PC-9 (cell line): ENCODE results near the gene FAAH2. TPM values are rescaled to one million over a fixed set of nuclear protein-coding genes. Genes with fewer than 3 reads are reported as not detected.

Source experiments
- BruUV-seq: library from RNA; stranded (reverse); fragments of 400-500 nt; replicated peaks from 2 replicates; lab custom pipeline; 2021; lab: Mats Ljungman, UMichigan
- CTCF ChIA-PET: fragments of 300-600 bp; sonication (Branson Sonifier 250); formaldehyde crosslinking; loops from one replicate; lab custom pipeline; 2022; ENCODE audit warnings: antibody characterized with exemption; lab: Charles Lee
- POLR2A ChIA-PET: fragments of 300-600 bp; sonication (Branson Sonifier 250); formaldehyde crosslinking; loops from one replicate; lab custom pipeline; 2022; ENCODE audit warnings: antibody characterized with exemption; ENCODE audit not compliant: unreplicated experiment; lab: Charles Lee
- DNase-seq, 2 experiments: peaks; one replicate each; pipeline versions ENCODE4 v3.0.0 to v3.0.0-alpha.2; 2015 to 2022; ENCODE audit warnings: mixed read lengths in 1 of 2
- H2AFZ ChIP-seq: fragments of 200-600 bp; sonication (generic); 2 replicates; pipeline ENCODE4 v1.8.1; 2017; ENCODE audit warnings: antibody characterized with exemption
- H3F3A ChIP-seq: fragments of 200-600 bp; sonication (generic); 2 replicates; pipeline ENCODE4 v1.8.1; 2017; ENCODE audit warnings: antibody characterized with exemption, mild to moderate bottlenecking, low read depth; ENCODE audit not compliant: insufficient read depth
- H3K27ac ChIP-seq: fragments of 200-600 bp; sonication (generic); 2 replicates; pipeline ENCODE4 v1.6.1; 2016; ENCODE audit warnings: mixed run types
- H3K27me3 ChIP-seq: fragments of 200-600 bp; sonication (generic); 2 replicates; pipeline ENCODE4 v1.6.1; 2016; ENCODE audit warnings: low read depth, mixed run types; ENCODE audit not compliant: insufficient read depth
- H3K36me3 ChIP-seq: fragments of 200-600 bp; sonication (generic); 2 replicates; pipeline ENCODE4 v1.6.1; 2016; ENCODE audit warnings: low read depth, mixed run types
- H3K4me1 ChIP-seq: fragments of 200-600 bp; sonication (generic); replicated peaks from 2 replicates; pipeline ENCODE4 v1.6.1; 2016; ENCODE audit warnings: mixed run types; ENCODE audit not compliant: insufficient read depth
- H3K4me2 ChIP-seq: fragments of 200-600 bp; sonication (generic); 2 replicates; pipeline ENCODE4 v1.6.1; 2017; ENCODE audit warnings: mixed run types
- H3K4me3 ChIP-seq: fragments of 200-600 bp; sonication (generic); 2 replicates; pipeline ENCODE4 v1.6.1; 2016; ENCODE audit warnings: mixed run types
- H3K79me2 ChIP-seq: fragments of 200-600 bp; sonication (generic); 2 replicates; pipeline ENCODE4 v1.6.1; 2017; ENCODE audit warnings: low read depth, mixed run types
- H3K9me2 ChIP-seq: fragments of 200-600 bp; sonication (generic); 2 replicates; pipeline ENCODE4 v1.8.1; 2017; ENCODE audit warnings: mild to moderate bottlenecking; ENCODE audit not compliant: insufficient read depth
- H3K9me3 ChIP-seq: fragments of 200-600 bp; sonication (generic); 2 replicates; pipeline ENCODE4 v1.8.1; 2016; ENCODE audit warnings: low read depth; ENCODE audit not compliant: insufficient read depth
- H4K20me1 ChIP-seq: fragments of 200-600 bp; sonication (generic); 2 replicates; pipeline ENCODE4 v1.8.1; 2017; ENCODE audit not compliant: insufficient read depth
- EZH2 ChIP-seq: fragments of 200-600 bp; sonication (generic); IDR thresholded peaks from 2 replicates; pipeline ENCODE4 v1.8.0; 2017; ENCODE audit warnings: antibody characterized with exemption, low read depth
- intact Hi-C: fragments of 100-400 bp; cut with micrococcal nuclease; formaldehyde crosslinking; loops from one replicate; pipeline ENCODE4 v1.10.0; 2022; ENCODE audit not compliant: unreplicated experiment
- total RNA-seq: library from RNA; stranded (reverse); gene quantifications from 2 replicates; pipeline ENCODE4 v1.2.3, GENCODE V29; 2021
- TF ChIP-seq, protein P1 (sequence below): fragments of 200-600 bp; sonication (generic); conservative IDR thresholded peaks from 2 replicates; pipeline ENCODE4 v1.6.1; 2017; ENCODE audit warnings: mixed run types, antibody characterized with exemption, mild to moderate bottlenecking, moderate library complexity

The FAAH2 gene
- total RNA-seq, 1 experiment from 2014 or later: 8.2 TPM

- Histone ChIP-seq H3K27me3 (no peaks in the 10 kb centered on the region), H3K4me1 (no peaks in the 10 kb centered on the region), H3K27ac (no peak overlapping the region), H3K79me2 (no peaks in the 10 kb centered on the region), H3K4me2 (no peak overlapping the region), H3K4me3 (no peak overlapping the region), H3F3A (no peaks in the 10 kb centered on the region), H3K36me3 (no peaks in the 10 kb centered on the region), H3K9me2 (no peaks in the 10 kb centered on the region), H2AFZ (no peak overlapping the region), H4K20me1 (no peaks in the 10 kb centered on the region), H3K9me3 (no peaks in the 10 kb centered on the region)
- DNase-seq: no peak
- CTCF ChIA-PET: no interaction called here
- no TSS peak for BruUV-seq
- intact Hi-C loops: no loop called here
- POLR2A ChIA-PET: no interaction called here
- TF ChIP-seq EZH2: no peak
- TF ChIP-seq, protein P1, sequence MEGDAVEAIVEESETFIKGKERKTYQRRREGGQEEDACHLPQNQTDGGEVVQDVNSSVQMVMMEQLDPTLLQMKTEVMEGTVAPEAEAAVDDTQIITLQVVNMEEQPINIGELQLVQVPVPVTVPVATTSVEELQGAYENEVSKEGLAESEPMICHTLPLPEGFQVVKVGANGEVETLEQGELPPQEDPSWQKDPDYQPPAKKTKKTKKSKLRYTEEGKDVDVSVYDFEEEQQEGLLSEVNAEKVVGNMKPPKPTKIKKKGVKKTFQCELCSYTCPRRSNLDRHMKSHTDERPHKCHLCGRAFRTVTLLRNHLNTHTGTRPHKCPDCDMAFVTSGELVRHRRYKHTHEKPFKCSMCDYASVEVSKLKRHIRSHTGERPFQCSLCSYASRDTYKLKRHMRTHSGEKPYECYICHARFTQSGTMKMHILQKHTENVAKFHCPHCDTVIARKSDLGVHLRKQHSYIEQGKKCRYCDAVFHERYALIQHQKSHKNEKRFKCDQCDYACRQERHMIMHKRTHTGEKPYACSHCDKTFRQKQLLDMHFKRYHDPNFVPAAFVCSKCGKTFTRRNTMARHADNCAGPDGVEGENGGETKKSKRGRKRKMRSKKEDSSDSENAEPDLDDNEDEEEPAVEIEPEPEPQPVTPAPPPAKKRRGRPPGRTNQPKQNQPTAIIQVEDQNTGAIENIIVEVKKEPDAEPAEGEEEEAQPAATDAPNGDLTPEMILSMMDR: no peak
Observed at GRCh38 chrX:57353472-57354132, 67.1 kb downstream of the FAAH2 start.

DNA sequence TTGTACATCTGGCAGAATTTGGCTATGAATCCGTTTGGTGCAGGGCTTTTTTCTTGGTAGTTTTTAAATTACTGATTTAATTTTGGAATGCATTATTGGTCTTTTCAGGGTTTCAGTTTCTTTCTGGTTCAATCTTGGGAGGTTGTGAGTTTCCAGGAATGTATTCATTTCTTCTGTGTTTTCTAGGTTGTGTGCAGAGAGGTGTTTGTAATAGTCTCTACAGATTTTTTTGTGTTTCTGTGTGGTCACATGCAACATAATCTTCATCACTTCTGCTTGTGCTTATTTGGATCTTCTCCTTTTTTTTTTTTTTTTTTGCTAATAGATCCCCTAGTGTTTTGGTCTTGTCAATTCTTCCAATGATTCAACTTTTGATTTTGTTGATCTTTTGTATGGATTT is 77.6 kb downstream of the FAAH2 start:
- BruUV-seq: no TSS peak
- Histone ChIP-seq H2AFZ (no peak overlapping the region), H3K27me3 (no peaks in the 10 kb centered on the region), H3K36me3 (no peaks in the 10 kb centered on the region), H3K4me2 (no peak overlapping the region), H3K9me2 (no peaks in the 10 kb centered on the region), H3K4me3 (no peak overlapping the region), H4K20me1 (no peaks in the 10 kb centered on the region), H3K27ac (no peak overlapping the region), H3K79me2 (no peaks in the 10 kb centered on the region), H3F3A (no peaks in the 10 kb centered on the region), H3K4me1 (no peaks in the 10 kb centered on the region), H3K9me3 (no peaks in the 10 kb centered on the region)
- intact Hi-C loops: no loop called here
- DNase-seq: no peak
- POLR2A ChIA-PET: no interaction called here
- CTCF ChIA-PET: no interaction called here
- TF ChIP-seq EZH2: no peak
- TF ChIP-seq, protein P1: no peak

- no peaks in the 10 kb centered on the region for H4K20me1 ChIP-seq
- no peak overlapping the region for H3K4me2 ChIP-seq
- no peaks in the 10 kb centered on the region for H3K9me2 ChIP-seq
- CTCF ChIA-PET: no interaction called here
- H3K4me1 ChIP-seq: no peaks in the 10 kb centered on the region
- POLR2A ChIA-PET: no interaction called here
- H3K36me3 ChIP-seq: no peaks in the 10 kb centered on the region
- intact Hi-C loops: no loop called here
- TF ChIP-seq, protein P1: no peak
- TF ChIP-seq EZH2: no peak
- no TSS peak for BruUV-seq
- no peak overlapping the region for H2AFZ ChIP-seq
- H3K27me3 ChIP-seq: no peaks in the 10 kb centered on the region
- H3K27ac ChIP-seq: no peak overlapping the region
- DNase-seq: no peak
- no peak overlapping the region for H3K4me3 ChIP-seq
- H3K79me2 ChIP-seq: no peaks in the 10 kb centered on the region
- H3F3A ChIP-seq: no peaks in the 10 kb centered on the region
- no peaks in the 10 kb centered on the region for H3K9me3 ChIP-seq
Observed at GRCh38 chrX:57366430-57366829, 79.9 kb downstream of the FAAH2 start.
